ENCODE measurements around the gene CEP164.
"Not testable (repeated sequence)": the region's sequence is repeated elsewhere in the genome, so short reads cannot be mapped to it uniquely, and the experiment has no call there.

CEP164 gene

GRCh38 chr11:117305145-117305544 is 22.5 kb upstream of the CEP164 start:
- DNase-seq, result no peak

DNA sequence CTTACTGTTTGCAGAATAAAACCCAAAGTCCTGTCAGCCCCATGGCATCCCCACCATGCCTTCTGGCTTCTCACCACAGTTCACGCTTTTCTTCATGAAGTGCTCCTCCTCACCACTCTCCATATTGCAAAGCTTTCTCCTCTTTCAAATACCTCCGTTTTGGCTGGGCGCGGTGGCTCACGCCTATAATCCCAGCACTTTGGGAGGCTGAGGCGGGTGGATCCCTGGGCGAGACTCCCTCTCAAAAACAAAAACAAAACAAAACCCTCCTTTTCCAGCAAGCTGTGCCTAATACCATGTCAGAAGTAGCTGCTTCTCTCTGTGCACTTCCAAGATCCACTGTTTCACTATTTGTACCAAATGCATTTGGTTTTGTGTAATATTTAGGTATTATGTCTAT is 18.3 kb upstream of the CEP164 start:
- DNase-seq, result no peak

- DNase-seq, result peak; percentile 68 to 75
Measured at GRCh38 chr11:117313091-117313490, 14.6 kb upstream of the CEP164 start.

- DNase-seq, result peak; percentile 18 to 42
Measured at GRCh38 chr11:117313828-117314768, 13.6 kb upstream of the CEP164 start.

GRCh38 chr11:117314840-117315239 is 12.8 kb upstream of the CEP164 start:
- no peak for DNase-seq

- no peak for DNase-seq
Measured at GRCh38 chr11:117315285-117316196, 12.1 kb upstream of the CEP164 start.

DNA sequence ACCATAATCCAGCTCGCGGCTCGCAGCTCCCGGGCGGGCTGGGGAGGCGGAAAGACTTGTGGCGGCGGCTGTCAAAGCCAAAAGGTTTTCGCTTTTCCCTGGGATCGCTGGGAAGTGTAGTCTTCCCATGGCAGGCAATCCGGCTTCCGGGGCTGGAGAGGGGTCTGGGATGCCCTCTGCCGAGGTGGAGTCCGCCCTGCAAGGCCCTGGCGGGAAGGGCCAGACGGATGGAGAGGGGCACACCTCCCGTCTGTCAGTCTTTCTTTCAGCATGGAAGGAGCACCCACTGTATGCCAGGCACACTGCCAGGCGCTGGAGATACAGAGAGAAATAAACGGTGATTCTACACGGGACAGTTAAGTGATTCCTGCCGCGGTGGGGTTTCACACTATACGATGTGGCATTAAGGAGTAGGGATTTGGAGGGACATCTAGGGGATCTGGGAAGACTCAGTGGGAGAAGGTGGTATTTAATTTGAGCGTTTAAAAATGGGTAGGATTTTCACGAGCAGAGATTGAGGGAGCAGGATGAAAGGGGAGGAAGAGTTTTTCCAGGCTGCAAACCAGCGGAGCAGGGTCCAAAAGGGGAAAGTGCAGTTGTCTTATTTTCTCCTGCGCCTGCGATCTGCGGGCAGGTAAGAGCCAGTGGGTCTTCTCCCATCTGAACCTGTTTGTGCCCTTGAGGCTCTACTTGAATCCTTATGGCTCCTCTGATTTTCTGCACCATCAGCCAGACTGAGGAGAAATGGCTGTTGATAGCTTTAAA is 11.3 kb upstream of the CEP164 start, which contains the start of gene BACE1:
Gene BACE1 (minus strand): TSS at position 60 of the 765 bp plus-strand sequence. CDS start 461 bp downstream, outside the sequence.
- DNase-seq, result peak; percentile 43 to 71

- DNase-seq, result no peak
Measured at GRCh38 chr11:117318738-117319137, 8.9 kb upstream of the CEP164 start.

DNA sequence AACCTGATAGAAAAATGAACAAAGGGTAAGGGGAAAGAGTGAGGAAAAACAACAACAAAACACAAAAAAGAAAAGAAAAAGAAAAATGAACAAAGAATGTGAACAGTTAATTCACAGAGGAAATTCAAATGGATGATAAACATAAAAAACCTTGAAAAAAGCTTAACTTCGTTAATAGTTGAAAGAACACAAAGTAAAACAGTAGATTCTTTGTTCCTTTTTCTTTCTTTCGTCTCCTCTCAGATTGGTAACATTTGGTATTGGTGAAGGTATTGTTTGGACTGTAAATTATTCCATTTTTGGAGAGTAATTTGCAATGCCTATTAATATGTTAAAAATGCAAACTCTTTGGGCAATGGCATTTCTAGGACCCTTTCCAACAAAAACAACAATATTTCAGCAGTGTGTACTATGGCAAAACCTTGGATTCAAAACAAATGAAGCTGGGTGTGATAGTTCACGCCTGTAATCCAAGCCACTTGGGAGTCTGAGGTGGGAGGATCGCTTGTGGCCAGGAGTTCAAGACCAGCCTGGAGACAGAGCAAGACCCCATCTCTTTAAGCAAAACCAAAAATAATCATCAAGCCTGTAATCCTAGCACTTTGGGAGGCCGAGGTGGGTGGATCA is 8.3 kb upstream of the CEP164 start:
- DNase-seq, result no peak

DNA sequence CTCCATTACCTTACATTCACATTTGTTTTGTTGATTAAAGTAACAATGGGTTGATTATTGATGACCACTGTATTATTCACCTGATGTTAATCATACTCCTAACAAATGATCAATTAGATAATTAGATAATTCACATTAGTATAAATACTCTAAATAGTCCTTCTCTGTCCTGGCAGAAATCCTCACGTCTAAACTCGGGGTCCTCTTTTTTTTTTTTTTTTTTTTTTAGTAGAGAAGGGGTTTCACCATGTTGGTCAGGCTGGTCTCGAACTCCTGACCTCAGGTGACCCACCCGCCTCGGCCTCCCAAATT is 443 bp upstream of the CEP164 start:
- DNase-seq, result not testable (repeated sequence)

- DNase-seq, result no peak
Measured at GRCh38 chr11:117328375-117329010, 839 bp downstream of the CEP164 start.

DNA sequence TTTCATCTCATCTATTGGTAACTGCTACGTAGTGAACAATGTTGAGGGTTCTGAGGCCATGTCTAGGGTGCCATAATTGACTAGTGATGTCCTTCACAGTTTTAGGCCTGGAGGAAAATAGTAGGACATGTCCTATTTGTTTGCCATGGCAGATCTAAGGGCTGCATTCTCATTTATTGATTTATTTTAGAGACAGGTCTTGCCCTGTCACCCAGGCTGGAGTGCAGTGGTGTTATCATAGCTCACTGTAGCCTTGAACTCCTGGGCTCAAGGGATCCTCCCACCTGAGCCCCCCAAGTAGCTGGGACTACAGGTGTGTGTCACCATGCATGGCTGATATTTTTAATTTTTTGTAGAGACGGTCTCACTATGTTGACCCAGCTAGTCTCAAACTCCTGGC is 5.2 kb downstream of the CEP164 start:
- DNase-seq, result no peak

DNA sequence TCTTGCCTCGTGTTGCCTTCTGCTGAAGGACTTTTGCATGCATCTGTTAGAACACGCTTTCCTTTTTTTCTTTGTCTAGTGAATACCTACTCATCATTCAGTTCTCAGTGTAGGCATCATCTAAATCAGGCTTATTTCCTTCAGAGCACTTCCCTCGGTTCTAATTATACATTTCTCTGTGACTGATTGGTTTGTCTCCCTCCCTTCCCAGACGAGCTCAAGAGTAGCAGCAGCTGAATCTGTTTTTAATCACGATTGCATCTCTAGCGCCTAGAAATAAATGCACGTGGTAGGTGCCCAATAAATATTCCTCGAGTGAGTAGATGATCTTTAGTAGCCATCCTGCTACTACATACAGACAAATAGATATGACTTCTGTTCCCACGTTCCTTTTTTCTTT is 6.3 kb downstream of the CEP164 start:
- DNase-seq, result no peak

DNA sequence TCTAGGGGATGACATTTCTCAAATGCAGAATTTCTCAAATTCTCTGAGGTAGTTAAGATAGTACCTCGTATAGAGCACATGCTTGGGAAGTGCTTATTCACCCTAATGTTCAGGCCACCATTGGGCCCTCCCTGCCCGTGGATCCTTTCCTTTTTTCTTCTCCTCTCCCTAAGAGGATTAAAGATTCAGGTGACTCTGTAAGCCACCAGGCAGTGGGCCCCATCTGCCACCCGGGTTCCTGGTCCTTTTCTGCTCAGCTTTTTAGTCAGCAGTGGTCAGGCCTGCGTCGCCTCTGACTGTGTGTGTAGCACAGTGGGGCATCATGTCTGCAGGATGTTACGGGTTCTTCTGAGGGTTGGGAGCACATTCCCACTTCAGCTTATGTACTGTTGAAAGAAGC is 7.2 kb downstream of the CEP164 start:
- DNase-seq, result no peak

- no peak for DNase-seq
Measured at GRCh38 chr11:117335399-117335798, 7.7 kb downstream of the CEP164 start.

- DNase-seq, result no peak
Measured at GRCh38 chr11:117337076-117337475, 9.4 kb downstream of the CEP164 start.

- no peak for DNase-seq
Measured at GRCh38 chr11:117345039-117345438, 17.4 kb downstream of the CEP164 start.

DNA sequence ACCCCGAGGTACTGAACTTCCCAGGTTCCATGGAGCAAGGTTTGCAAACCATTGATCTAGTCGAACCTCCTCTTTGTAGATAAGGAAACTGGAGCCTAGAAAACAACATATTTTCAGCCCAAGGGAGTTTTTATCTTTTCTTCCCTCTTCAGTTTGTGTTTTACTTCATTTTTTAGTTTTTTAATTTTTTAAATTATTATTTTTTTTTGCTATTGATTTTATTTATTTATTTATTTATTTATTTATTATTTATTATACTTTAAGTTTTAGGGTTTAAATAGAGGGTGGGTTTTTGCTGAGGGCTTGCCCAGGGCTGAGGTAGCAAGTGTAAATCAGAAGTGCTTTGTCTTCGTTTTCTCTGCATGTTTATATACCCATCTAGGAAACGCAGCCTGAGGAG is 26.9 kb downstream of the CEP164 start:
- DNase-seq, result no peak

GRCh38 chr11:117356126-117356890 is 28.7 kb downstream of the CEP164 start:
- no peak for DNase-seq

DNA sequence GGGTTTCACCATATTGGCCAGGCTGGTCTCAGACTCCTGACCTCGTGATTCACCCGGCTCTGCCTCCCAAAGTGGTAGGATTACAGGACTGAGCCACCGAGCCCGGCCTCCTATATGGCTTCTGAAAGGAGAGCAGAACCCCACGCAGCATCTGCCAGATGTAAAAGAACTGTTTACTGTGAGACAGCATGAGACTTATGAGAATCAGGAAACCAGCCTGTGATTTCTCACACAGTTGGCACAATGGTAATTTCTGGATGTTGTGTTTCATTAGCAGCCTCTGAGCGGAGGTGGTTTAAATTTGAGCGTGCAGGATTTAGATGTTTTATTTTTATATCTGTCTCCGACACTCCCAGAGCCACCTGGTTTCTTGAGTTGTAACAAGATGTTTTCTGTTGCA is 33.8 kb downstream of the CEP164 start:
- no peak for DNase-seq

GRCh38 chr11:117366248-117366647 is 38.6 kb downstream of the CEP164 start:
- no peak for DNase-seq
